HCT116 (cell line): ENCODE data around the gene TEAD1. TPM values are rescaled to one million over a fixed set of nuclear protein-coding genes. Genes with fewer than 3 reads are reported as not detected.
A peak's percentile ranks its signal among the peaks of the same experiment; 100 is the strongest.

ENCODE experiments used
- ATAC-seq: fragments of 200-7000 bp; cut with Tn5 transposase; 2 replicates; pipeline ENCODE4 v1.9.1; 2020; ENCODE audit warnings: mild to moderate bottlenecking, moderate library complexity
- BruUV-seq: library from RNA; stranded (reverse); fragments of 400-500 nt; replicated peaks from 2 replicates; lab custom pipeline; 2021; lab: Mats Ljungman, UMichigan
- CTCF ChIA-PET: fragments of 300-600 bp; sonication (Branson Sonifier 250); formaldehyde crosslinking; loops from one replicate; lab custom pipeline; 2021; ENCODE audit warnings: antibody characterized with exemption; lab: Charles Lee
- POLR2A ChIA-PET: fragments of 300-600, 350-600 bp; sonication (Branson Sonifier 250); formaldehyde crosslinking; loops from one replicate; lab custom pipeline; 2021; ENCODE audit warnings: antibody characterized with exemption; lab: Charles Lee
- RAD21 ChIA-PET, 2 experiments: fragments of 300-600 bp; sonication (Branson Sonifier 250); formaldehyde crosslinking; loops; one replicate each; lab custom pipeline; 2023; ENCODE audit warnings: low total read pairs in 2 of 2; ENCODE audit not compliant: uncharacterized antibody in 2 of 2, unreplicated experiment in 2 of 2, low non-redundant PET in 1 of 2; lab: Charles Lee
- DNase-seq: peaks from one replicate; pipeline ENCODE4 v3.0.0-alpha.2; 2010; ENCODE audit warnings: low read depth, low spot score
- H2AFZ ChIP-seq: fragments of 200-600 bp; shearing (Covaris generic), sonication (generic); 2 replicates; pipeline ENCODE4 v1.6.1; 2017; ENCODE audit warnings: low read depth, mixed run types, mixed read lengths, antibody characterized with exemption, low read length; ENCODE audit not compliant: poor library complexity, severe bottlenecking
- H3K27ac ChIP-seq: 2 replicates; pipeline ENCODE4 v1.5.1; 2012; ENCODE audit warnings: low read depth, low read length
- H3K27me3 ChIP-seq: fragments of 200-600 bp; sonication (generic); 2 replicates; pipeline ENCODE4 v1.6.1; 2016; ENCODE audit warnings: mixed run types, low read length, mixed read lengths; ENCODE audit not compliant: insufficient read depth
- H3K36me3 ChIP-seq, 2 experiments: fragments of 200-500 bp in 1 of 2; fragments of 200-600 bp in 1 of 2; sonication (Bioruptor generic) in 1 of 2; sonication (generic) in 1 of 2; 2 replicates each; pipeline versions ENCODE4 v1.5.1 to v1.6.1; 2014 to 2016; ENCODE audit warnings: low read length in 2 of 2, inconsistent platforms in 1 of 2, mixed read lengths in 1 of 2, mixed run types in 1 of 2; ENCODE audit not compliant: insufficient read depth in 2 of 2, control insufficient read depth in 1 of 2
- H3K4me1 ChIP-seq, 2 experiments: fragments of 200-600 bp in 1 of 2; sonication (generic) in 1 of 2; 2 replicates each; pipeline versions ENCODE4 v1.5.1 to v1.6.1; 2012 to 2017; ENCODE audit warnings: low read length in 2 of 2, inconsistent platforms in 1 of 2, mild to moderate bottlenecking in 1 of 2, mixed read lengths in 1 of 2, mixed run types in 1 of 2, moderate library complexity in 1 of 2; ENCODE audit not compliant: insufficient read depth in 2 of 2, control insufficient read depth in 1 of 2
- H3K4me2 ChIP-seq: fragments of 200-600 bp; sonication (generic); 2 replicates; pipeline ENCODE4 v1.6.1; 2017; ENCODE audit warnings: mixed run types, low read length, mixed read lengths
- H3K4me3 ChIP-seq, 2 experiments: fragments of 200-600 bp in 1 of 2; sonication (generic) in 1 of 2; replicated peaks in 1 of 2; 2 replicates each; pipeline ENCODE4 v1.5.1; 2011 to 2016; ENCODE audit warnings: low read length in 2 of 2, control low read depth in 1 of 2, low read depth in 1 of 2, mild to moderate bottlenecking in 1 of 2, mixed read lengths in 1 of 2, mixed run types in 1 of 2
- H3K79me2 ChIP-seq: fragments of 200-600 bp; sonication (generic); 2 replicates; pipeline ENCODE4 v1.6.1; 2017; ENCODE audit warnings: mild to moderate bottlenecking, mixed run types, low read length, moderate library complexity, mixed read lengths; ENCODE audit not compliant: insufficient read depth
- H3K9ac ChIP-seq: fragments of 200-600 bp; sonication (generic); 2 replicates; pipeline ENCODE4 v1.6.1; 2016; ENCODE audit warnings: low read length, mixed read lengths
- H3K9me2 ChIP-seq: fragments of 200-600 bp; sonication (generic), shearing (Covaris generic); 2 replicates; pipeline ENCODE4 v1.6.1; 2017; ENCODE audit warnings: mixed run types, mild to moderate bottlenecking, moderate library complexity; ENCODE audit not compliant: insufficient read depth
- H3K9me3 ChIP-seq, 2 experiments: fragments of 200-500 bp in 1 of 2; fragments of 200-600 bp in 1 of 2; sonication (Bioruptor generic) in 1 of 2; sonication (generic) in 1 of 2; 2 replicates each; pipeline ENCODE4 v1.6.1; 2014 to 2017; ENCODE audit warnings: low read length in 2 of 2, mixed read lengths in 2 of 2, inconsistent platforms in 1 of 2, low read depth in 1 of 2, mild to moderate bottlenecking in 1 of 2, mixed run types in 1 of 2, moderate library complexity in 1 of 2; ENCODE audit not compliant: control insufficient read depth in 1 of 2, insufficient read depth in 1 of 2
- H4K20me1 ChIP-seq: fragments of 200-600 bp; sonication (generic), shearing (Covaris generic); 2 replicates; pipeline ENCODE4 v1.6.1; 2017; ENCODE audit warnings: mixed run types, mild to moderate bottlenecking, moderate library complexity; ENCODE audit not compliant: insufficient read depth
- ATF3 ChIP-seq: IDR thresholded peaks from 2 replicates; pipeline ENCODE4 v1.6.1; 2012
- CEBPB ChIP-seq: IDR thresholded peaks from 2 replicates; pipeline ENCODE4 v1.6.1; 2012; ENCODE audit warnings: low read depth
- EGR1 ChIP-seq: IDR thresholded peaks from 2 replicates; pipeline ENCODE4 v1.6.1; 2012; ENCODE audit warnings: low read depth
- ELF1 ChIP-seq: IDR thresholded peaks from 2 replicates; pipeline ENCODE4 v1.6.1; 2012; ENCODE audit warnings: low read depth, borderline replicate concordance
- EZH2 ChIP-seq: fragments of 200-600 bp; sonication (generic); IDR thresholded peaks from 2 replicates; pipeline ENCODE4 v1.6.1; 2017; ENCODE audit warnings: antibody characterized with exemption, mixed run types
- JUND ChIP-seq: IDR thresholded peaks from 2 replicates; pipeline ENCODE4 v1.6.1; 2012
- POLR2A ChIP-seq: IDR thresholded peaks from 2 replicates; pipeline ENCODE4 v1.7.0; 2011; ENCODE audit warnings: borderline replicate concordance; ENCODE audit not compliant: insufficient read depth, insufficient read length; ENCODE audit errors: extremely low read depth
- POLR2AphosphoS5 ChIP-seq: IDR thresholded peaks from 2 replicates; pipeline ENCODE4 v1.6.1; 2011; ENCODE audit warnings: mild to moderate bottlenecking, low read depth, low read length, moderate library complexity
- SP1 ChIP-seq: IDR thresholded peaks from 2 replicates; pipeline ENCODE4 v1.6.1; 2012; ENCODE audit warnings: low read depth
- SRF ChIP-seq: IDR thresholded peaks from 2 replicates; pipeline ENCODE4 v1.6.1; 2012; ENCODE audit warnings: low read depth
- ZBTB33 ChIP-seq: IDR thresholded peaks from 2 replicates; pipeline ENCODE4 v1.6.1; 2011; ENCODE audit warnings: mild to moderate bottlenecking, low read length, moderate library complexity; ENCODE audit not compliant: insufficient replicate concordance; ENCODE audit errors: extremely low read depth
- ZFX ChIP-seq: fragments of 450-650 bp; IDR thresholded peaks from 2 replicates; pipeline ENCODE4 v1.6.1; 2017
- intact Hi-C: fragments of 100-400 bp; cut with micrococcal nuclease; formaldehyde crosslinking; loops from 2 replicates; pipeline ENCODE4 v1.10.0; 2022
- total RNA-seq: library from RNA; stranded (reverse); gene quantifications from one replicate; pipeline ENCODE4 v1.2.1, GENCODE V29; 2021; ENCODE audit not compliant: unreplicated experiment

TEAD1 gene
- total RNA-seq, 1 experiment from 2014 or later, result 103 TPM

- TF ChIP-seq ELF1, result no peak
- no peak for TF ChIP-seq SP1
- TF ChIP-seq POLR2AphosphoS5, result no peak
- TF ChIP-seq EGR1, result no peak
- TF ChIP-seq JUND, result no peak
- no peak for TF ChIP-seq SRF
- no peak for TF ChIP-seq EZH2
- no peak for TF ChIP-seq ZFX
- TF ChIP-seq CEBPB, result no peak
- TF ChIP-seq ATF3, result no peak
- no peak for TF ChIP-seq ZBTB33
These were observed 895 bp downstream of the TEAD1 start (continued) for GRCh38 chr11:12674936-12675696.

GRCh38 chr11:12675951-12676711 lies 1.9 kb downstream of the TEAD1 start:
- H3K4me2 ChIP-seq, result peak overlapping the region; percentile 72
- no peak for TF ChIP-seq POLR2A
- peak overlapping the region; percentile 75 for H3K9ac ChIP-seq
- H3K4me3 ChIP-seq, result peak overlapping the region; percentile 68 to 69
- ChIA-PET POLR2A (no interaction called here), RAD21 (no interaction called here), CTCF (no interaction called here)
- H4K20me1 ChIP-seq, result no peaks in the 10 kb centered on the region
- peaks cover 24 to 39% of the 10 kb centered on the region in 2 experiments for H3K4me1 ChIP-seq
- DNase-seq (no peak), ATAC-seq (no peak)
- H3K9me3 ChIP-seq, result no peaks in the 10 kb centered on the region
- H3K36me3 ChIP-seq, result no peaks in the 10 kb centered on the region; a peak in 1 of 4 replicates
- no TSS peak for BruUV-seq
- intact Hi-C loops, result loop anchor here (2.0 to 5.0 kb wide), 2 partner anchors 126 to 213 kb away; no protein-coding TSS in a partner anchor
- no peaks in the 10 kb centered on the region for H3K9me2 ChIP-seq
- no peaks in the 10 kb centered on the region for H3K27me3 ChIP-seq
- peak overlapping the region; percentile 4 for H3K27ac ChIP-seq
- no peak overlapping the region for H2AFZ ChIP-seq
- H3K79me2 ChIP-seq, result peaks cover 61% of the 10 kb centered on the region
